Measurements from ENCODE around the gene ERF. TPM values are rescaled to one million over a fixed set of nuclear protein-coding genes. Genes with fewer than 3 reads are reported as not detected.
A peak's percentile ranks its signal among the peaks of the same experiment; 100 is the strongest.

Gene ERF
- polyA plus RNA-seq, 1 of the 3 experiments (the other 2 are of a cell fraction), result 89.6 TPM

DNA sequence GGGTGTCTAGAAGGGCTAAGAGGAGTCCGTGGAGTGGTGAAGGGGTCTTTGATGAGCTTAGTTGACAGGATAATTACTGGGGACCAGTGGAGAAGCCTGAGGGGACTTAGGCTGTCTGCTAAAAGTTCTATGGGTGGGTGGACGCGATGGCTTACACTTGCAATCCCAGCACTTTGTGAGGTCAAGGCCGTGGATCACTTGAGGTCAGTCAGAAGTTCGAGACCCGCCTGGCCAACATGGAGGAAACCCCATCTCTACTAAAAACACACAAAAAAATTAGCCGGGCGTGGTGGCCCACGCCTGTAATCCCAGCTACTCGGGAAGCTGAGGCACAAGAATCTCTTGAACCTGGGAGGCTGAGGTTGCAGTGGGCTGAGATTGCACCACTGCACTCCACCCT lies 9.7 kb downstream of the ERF start:
- ChIA-PET POLR2A (interaction anchor here (0.5 to 3.3 kb wide), 4 partner anchors 11 to 185 kb away, joined by 3 to 35 read pairs (median 16); no protein-coding TSS in a partner anchor), CTCF (interaction anchor here (0.9 to 14.8 kb wide), 14 partner anchors 10 to 137 kb away, joined by 3 to 205 read pairs (median 4); partner anchors contain the start of genes PAFAH1B3, PRR19 and ZNF526)
- Histone ChIP-seq H2AFZ (ENCODE audit: low read depth) (no peak overlapping the region), H3K79me2 (ENCODE audit: insufficient read depth) (peaks cover 49% of the 10 kb centered on the region), H3K36me3 (replicated peaks in 1 of 2; ENCODE audit: control insufficient read depth in 1 of 2, insufficient read depth in 2 of 2, low read length in 1 of 2) (peaks cover 7 to 25% of the 10 kb centered on the region in 2 experiments), H3K4me2 (peak overlapping the region; percentile 97), H4K20me1 (ENCODE audit: insufficient read depth) (peaks cover 40% of the 10 kb centered on the region), H3K9me2 (no peaks in the 10 kb centered on the region), H3K4me3 (ENCODE audit: low read depth in 2 of 2, low read length in 1 of 2) (0 out of 4 replicates have a peak overlapping the region, but pooled peaks of 1 of the 2 experiments have one; percentile 83), H3K27me3 (ENCODE audit: insufficient read depth) (no peaks in the 10 kb centered on the region), H3K4me1 (ENCODE audit: control insufficient read depth in 1 of 2, insufficient read depth in 2 of 2, low read depth in 1 of 2, low read length in 1 of 2) (peaks cover 25 to 30% of the 10 kb centered on the region in 2 experiments), H3K9me3 (no peaks in the 10 kb centered on the region), H3K27ac (ENCODE audit: low read depth in 2 of 2, low read length in 1 of 2) (peak overlapping the region; percentile 83 to 95), H3K9ac (no peak overlapping the region; the same call in 1 of the 2 replicates), H3F3A (replicated peaks; ENCODE audit: insufficient read depth) (peaks cover 47% of the 10 kb centered on the region)
- no peak for DNase-seq
- WGBS (ENCODE audit: low lambda C conversion rate), result 85% methylated on average over 10 of the region's 10 CpGs
- TF ChIP-seq, protein P1, sequence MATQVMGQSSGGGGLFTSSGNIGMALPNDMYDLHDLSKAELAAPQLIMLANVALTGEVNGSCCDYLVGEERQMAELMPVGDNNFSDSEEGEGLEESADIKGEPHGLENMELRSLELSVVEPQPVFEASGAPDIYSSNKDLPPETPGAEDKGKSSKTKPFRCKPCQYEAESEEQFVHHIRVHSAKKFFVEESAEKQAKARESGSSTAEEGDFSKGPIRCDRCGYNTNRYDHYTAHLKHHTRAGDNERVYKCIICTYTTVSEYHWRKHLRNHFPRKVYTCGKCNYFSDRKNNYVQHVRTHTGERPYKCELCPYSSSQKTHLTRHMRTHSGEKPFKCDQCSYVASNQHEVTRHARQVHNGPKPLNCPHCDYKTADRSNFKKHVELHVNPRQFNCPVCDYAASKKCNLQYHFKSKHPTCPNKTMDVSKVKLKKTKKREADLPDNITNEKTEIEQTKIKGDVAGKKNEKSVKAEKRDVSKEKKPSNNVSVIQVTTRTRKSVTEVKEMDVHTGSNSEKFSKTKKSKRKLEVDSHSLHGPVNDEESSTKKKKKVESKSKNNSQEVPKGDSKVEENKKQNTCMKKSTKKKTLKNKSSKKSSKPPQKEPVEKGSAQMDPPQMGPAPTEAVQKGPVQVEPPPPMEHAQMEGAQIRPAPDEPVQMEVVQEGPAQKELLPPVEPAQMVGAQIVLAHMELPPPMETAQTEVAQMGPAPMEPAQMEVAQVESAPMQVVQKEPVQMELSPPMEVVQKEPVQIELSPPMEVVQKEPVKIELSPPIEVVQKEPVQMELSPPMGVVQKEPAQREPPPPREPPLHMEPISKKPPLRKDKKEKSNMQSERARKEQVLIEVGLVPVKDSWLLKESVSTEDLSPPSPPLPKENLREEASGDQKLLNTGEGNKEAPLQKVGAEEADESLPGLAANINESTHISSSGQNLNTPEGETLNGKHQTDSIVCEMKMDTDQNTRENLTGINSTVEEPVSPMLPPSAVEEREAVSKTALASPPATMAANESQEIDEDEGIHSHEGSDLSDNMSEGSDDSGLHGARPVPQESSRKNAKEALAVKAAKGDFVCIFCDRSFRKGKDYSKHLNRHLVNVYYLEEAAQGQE (IDR thresholded peaks at IDR 0.05; ENCODE audit: low read depth, low read length), result no peak
- TF ChIP-seq SIN3A (IDR thresholded peaks at IDR 0.05; ENCODE audit: borderline replicate concordance, low read depth, low read length), result no peak
- no peak for TF ChIP-seq MEF2A (IDR thresholded peaks at IDR 0.05; ENCODE audit: borderline replicate concordance, low read depth)
- no peak for TF ChIP-seq CHD2 (IDR thresholded peaks at IDR 0.05; ENCODE audit: low read length, partially characterized antibody)
- TF ChIP-seq, protein P2, sequence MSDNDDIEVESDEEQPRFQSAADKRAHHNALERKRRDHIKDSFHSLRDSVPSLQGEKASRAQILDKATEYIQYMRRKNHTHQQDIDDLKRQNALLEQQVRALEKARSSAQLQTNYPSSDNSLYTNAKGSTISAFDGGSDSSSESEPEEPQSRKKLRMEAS (IDR thresholded peaks at IDR 0.05; ENCODE audit: low read depth), result no peak
- no peak for TF ChIP-seq EP300 (IDR thresholded peaks at IDR 0.05; ENCODE audit: borderline replicate concordance in 1 of 2, low read depth in 1 of 2, low read length in 1 of 2)
- TF ChIP-seq FOXJ3 (CRISPR knock-in tag; IDR thresholded peaks at IDR 0.05), result no peak
- TF ChIP-seq FOXM1 (IDR thresholded peaks at IDR 0.05; ENCODE audit: low read depth), result no peak
- no peak for TF ChIP-seq YY1 (IDR thresholded peaks at IDR 0.05; ENCODE audit: low read depth)
- TF ChIP-seq RXRA (IDR thresholded peaks at IDR 0.05; ENCODE audit: borderline replicate concordance, low read depth), result no peak
- no peak for TF ChIP-seq RAD21 (IDR thresholded peaks at IDR 0.05; ENCODE audit: low read length)
- TF ChIP-seq POLR2AphosphoS5 (IDR thresholded peaks at IDR 0.05; ENCODE audit: low read depth, low read length), result no peak
- no peak for TF ChIP-seq RFX5 (IDR thresholded peaks at IDR 0.05; ENCODE audit: low read length)
- no peak for TF ChIP-seq JUND (IDR thresholded peaks at IDR 0.05)
- TF ChIP-seq ELF1 (IDR thresholded peaks at IDR 0.05), result no peak
- TF ChIP-seq, protein P3, sequence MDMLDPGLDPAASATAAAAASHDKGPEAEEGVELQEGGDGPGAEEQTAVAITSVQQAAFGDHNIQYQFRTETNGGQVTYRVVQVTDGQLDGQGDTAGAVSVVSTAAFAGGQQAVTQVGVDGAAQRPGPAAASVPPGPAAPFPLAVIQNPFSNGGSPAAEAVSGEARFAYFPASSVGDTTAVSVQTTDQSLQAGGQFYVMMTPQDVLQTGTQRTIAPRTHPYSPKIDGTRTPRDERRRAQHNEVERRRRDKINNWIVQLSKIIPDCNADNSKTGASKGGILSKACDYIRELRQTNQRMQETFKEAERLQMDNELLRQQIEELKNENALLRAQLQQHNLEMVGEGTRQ (IDR thresholded peaks at IDR 0.05; ENCODE audit: borderline replicate concordance, low read depth, low read length), result no peak

All from SK-N-SH (cell line).